Prostate gland (tissue), 2 donors: Measurements from ENCODE around the gene EPN3.

Experiments used
- CTCF ChIP-seq, 4 experiments: fragments of 200-600 bp in 2 of 4; fragments of 450-650 bp in 2 of 4; sonication (generic) in 2 of 4; IDR thresholded peaks; 1 replicate in 3 of 4; 2 replicates in 1 of 4; pipeline ENCODE4 v1.5.1; 2016 to 2019; ENCODE audit warnings: antibody characterized with exemption in 4 of 4, mild to moderate bottlenecking in 2 of 4, moderate library complexity in 2 of 4
- POLR2A ChIP-seq: fragments of 450-650 bp; IDR thresholded peaks from one replicate; pipeline ENCODE4 v1.6.1; 2016; ENCODE audit warnings: antibody characterized with exemption, mild to moderate bottlenecking
- POLR2AphosphoS5 ChIP-seq: sonication (generic); formaldehyde crosslinking; IDR thresholded peaks from one replicate; pipeline ENCODE4 v1.6.1; 2017; ENCODE audit warnings: antibody characterized with exemption

GRCh38 chr17:50537721-50538548 lies 5.4 kb downstream of the EPN3 start:
- TF ChIP-seq POLR2AphosphoS5, result no peak
- TF ChIP-seq CTCF (IDR thresholded peaks at IDR 0.05), result no peak
- no peak for TF ChIP-seq POLR2A
